ENCODE measurements around the gene P2RX6. TPM values are rescaled to one million over a fixed set of nuclear protein-coding genes. Genes with fewer than 3 reads are reported as not detected.

P2RX6 gene
- 8.3 and 26.4 TPM in 2 replicates for total RNA-seq (2011; cell fraction: chromatin; rRNA removed; ENCODE audit: low replicate concordance)
- 15.5 and 19.3 TPM in 2 replicates for total RNA-seq (2011; cell fraction: nucleolus; rRNA removed)
- total RNA-seq (2011; cell fraction: nucleoplasm; rRNA removed) = 13.6 and 14.4 TPM in 2 replicates
- 1.5 and 1.9 TPM in 2 replicates for total RNA-seq (2014; rRNA removed)
- total RNA-seq (2014; rRNA removed; fragmentation: Illumina TruSeq; extraction: Trizol) = 0.77 and 1.0 TPM in 2 replicates
- 1.6 and 1.7 TPM in 2 replicates for total RNA-seq (2015; rRNA removed; fragmentation: Illumina TruSeq; extraction: Trizol)
- total RNA-seq (2021) = 2.3 and 2.7 TPM in 2 replicates
- 1.2 and 1.5 TPM in 2 replicates for polyA plus RNA-seq (2011; rRNA removed)
- polyA plus RNA-seq (2011; cell fraction: cytosol; rRNA removed) = 1.4 and 2.2 TPM in 2 replicates
- polyA plus RNA-seq (2011; cell fraction: nucleus; rRNA removed) = 16.2 and 34.8 TPM in 2 replicates
- 4.7 and 7.9 TPM in 2 replicates for polyA plus RNA-seq (2012)
- polyA plus RNA-seq (2014; fragmentation: Illumina TruSeq; extraction: Trizol) = 1.3 and 1.5 TPM in 2 replicates
- under 1 TPM in 1 of 2 experiments, not detected in 1; 0.01 TPM for polyA plus RNA-seq (2014; fragmentation: Nextera tagmentation; extraction: Ambion mirVana)
- polyA plus RNA-seq (2014; rRNA removed) = 3.7 and 3.9 TPM in 2 replicates
- polyA minus RNA-seq (2011; rRNA and poly(A)+ RNA removed) = 1.6 and 2.5 TPM in 2 replicates
- 1.0 TPM in 1 of 2 replicates, not detected in the other for polyA minus RNA-seq (2011; cell fraction: cytosol; rRNA and poly(A)+ RNA removed)
- polyA minus RNA-seq (2011; cell fraction: nucleus; rRNA and poly(A)+ RNA removed) = 5.6 and 7.5 TPM in 2 replicates
- percentile 48 among the genes with signal in this experiment for Bru-seq, nascent RNA
- BruChase-seq, experiment 1, labeled RNA remaining after a 2-hour chase = percentile 36 among the genes with signal in this experiment
- BruChase-seq, experiment 2, labeled RNA remaining after a 6-hour chase = percentile 38 among the genes with signal in this experiment
- long read RNA-seq, experiment 1, partial matches to known transcripts = 0 of 4 reads
- long read RNA-seq, experiment 1, other reads (novel, unspliced or antisense) = 4 of 4 reads
- long read RNA-seq, experiment 2, partial matches to known transcripts = 0 of 2 reads
- long read RNA-seq, experiment 2, other reads (novel, unspliced or antisense) = 1 of 2 reads
- long read RNA-seq, experiment 3, partial matches to known transcripts = 0 of 1 reads
- long read RNA-seq, experiment 3, other reads (novel, unspliced or antisense) = 1 of 1 reads

- H3K79me2 ChIP-seq (ENCODE audit: control insufficient read depth, insufficient read depth, low read length) = peaks cover 16% of the 10 kb centered on the region; the same call in 2 of the 3 replicates
- H3K36me3 ChIP-seq (ENCODE audit: control insufficient read depth, insufficient read depth, low read length) = no peaks in the 10 kb centered on the region
- peaks cover 26 to 46% of the 10 kb centered on the region in 2 experiments for H3K4me1 ChIP-seq (replicated peaks in 1 of 2; ENCODE audit: control insufficient read depth in 2 of 2, insufficient read depth in 2 of 2, low read length in 2 of 2)
- peak within 1 kb of the TSS; percentile 52 to 89 for H3K9ac ChIP-seq (ENCODE audit: insufficient read depth in 1 of 2, low read depth in 2 of 2, low read length in 2 of 2)
- DNase-seq (ENCODE audit: extremely low read depth in 1 of 4, low spot score in 3 of 4) = peak; percentile 100
- peak within 1 kb of the TSS; percentile 87 for H3K4me2 ChIP-seq (ENCODE audit: insufficient read depth, low read length)
- H3K9me3 ChIP-seq (replicated peaks; ENCODE audit: control insufficient read depth, insufficient read depth, low read depth, low read length) = no peaks in the 10 kb centered on the region
- BruUV-seq (replicated peaks) = TSS peak; percentile 78
- peaks cover 4% of the 10 kb centered on the region for H3K9me1 ChIP-seq (ENCODE audit: control insufficient read depth, insufficient read depth, low read length)
- peaks cover 7% of the 10 kb centered on the region for H4K20me1 ChIP-seq (replicated peaks; ENCODE audit: control insufficient read depth, insufficient read depth, low read length)
- ChIA-PET CTCF (ENCODE audit: low intra/inter-chr PET ratio) (interaction anchor here (0.8 kb wide), 1 partner anchor 129 kb away, joined by 3 read pairs; no protein-coding TSS in a partner anchor), POLR2A (interaction anchor here (0.5 to 13.9 kb wide), 19 partner anchors 9 to 627 kb away, joined by 3 to 333 read pairs (median 5); partner anchors contain the start of genes LRRC74B, LZTR1, SLC7A4 and THAP7)
- peak within 1 kb of the TSS; percentile 67 for H3K27ac ChIP-seq (ENCODE audit: extremely low read depth, low read depth, low read length)
- peaks cover 0 to 3% of the 10 kb centered on the region in 2 experiments; a peak in 2 of 5 replicates for H3K27me3 ChIP-seq (ENCODE audit: control insufficient read depth in 2 of 2, insufficient read depth in 2 of 2, low read length in 2 of 2)
- peak within 1 kb of the TSS; percentile 91 for H2AFZ ChIP-seq (ENCODE audit: low read depth, low read length)
- peak; percentile 92 for ATAC-seq
- H3K4me3 ChIP-seq = peak within 1 kb of the TSS; percentile 44
- peak; percentile 98 for FAIRE-seq
- WGBS (ENCODE audit: insufficient coverage, low coverage, missing lambda C conversion rate) = 4% methylated on average over 12 of the region's 12 CpGs
- intact Hi-C loops (cut with micrococcal nuclease) = loop anchor here (5.0 kb wide), 1 partner anchor 32 kb away; the partner anchor contains the start of gene LRRC74B
- in situ Hi-C loops (cut with MboI) = no loop called here
- no peak for TF ChIP-seq HMBOX1 (IDR thresholded peaks at IDR 0.05)
- TF ChIP-seq STAT5B (CRISPR knock-in tag; IDR thresholded peaks at IDR 0.05) = no peak
- peak; percentile 44 for TF ChIP-seq TEAD4 (IDR thresholded peaks at IDR 0.05; ENCODE audit: low read length)
- no peak for TF ChIP-seq TEAD4 (CRISPR knock-in tag; IDR thresholded peaks at IDR 0.05; ENCODE audit: borderline replicate concordance)
- no peak for TF ChIP-seq ZSCAN29 (IDR thresholded peaks at IDR 0.05)
- TF ChIP-seq JUNB (CRISPR knock-in tag; conservative IDR thresholded peaks at IDR 0.05) = no peak
- no peak for TF ChIP-seq TGIF2 (CRISPR knock-in tag; IDR thresholded peaks at IDR 0.05)
- no peak; the same call in 1 of the 2 replicates for TF ChIP-seq ZNF212 (CRISPR knock-in tag; IDR thresholded peaks at IDR 0.05)
- peak; percentile 95 for TF ChIP-seq CHCHD3 (CRISPR knock-in tag; IDR thresholded peaks at IDR 0.05)
- peak; percentile 52; the same call in 1 of the 2 replicates for TF ChIP-seq MXI1 (IDR thresholded peaks at IDR 0.05; ENCODE audit: low read depth, low read length)
- TF ChIP-seq POLR2G (IDR thresholded peaks at IDR 0.05; ENCODE audit: low read depth, low read length) = peak; percentile 85
- no peak; the same call in 1 of the 2 replicates for TF ChIP-seq GABPB2 (CRISPR knock-in tag; conservative IDR thresholded peaks at IDR 0.05)
- TF ChIP-seq THRB (CRISPR knock-in tag; conservative IDR thresholded peaks at IDR 0.05) = peak; percentile 93; the same call in 1 of the 2 replicates
- TF ChIP-seq RCOR1 (IDR thresholded peaks at IDR 0.05; ENCODE audit: borderline replicate concordance in 1 of 2, low read depth in 2 of 2, low read length in 2 of 2) = peak; percentile 87 to 100; a peak in 3 of 4 replicates
- peak; percentile 13 for TF ChIP-seq SP2 (IDR thresholded peaks at IDR 0.05; ENCODE audit: extremely low read depth, low read depth, low read length, poor library complexity, severe bottlenecking)
These were observed at the start of gene P2RX6 for GRCh38 chr22:21014726-21015465. P2RX6 (plus strand) TSS chr22:21015165; CDS start chr22:21015175, 10 bp downstream.

Measured in K562 (cell line).